Gastrocnemius medialis (tissue), 4 donors: ENCODE data around the gene FLT1. TPM values are rescaled to one million over a fixed set of nuclear protein-coding genes. Genes with fewer than 3 reads are reported as not detected.

ENCODE experiments used
- ATAC-seq, 2 donors: fragments of 150-250 bp; one replicate each; pipeline ENCODE4 v1.9.1; 2016
- DNase-seq, 2 donors: peaks; one replicate each; pipeline ENCODE4 v3.0.0-alpha.2; 2019
- H3K27ac ChIP-seq, 4 donors: fragments of 200-600 bp; sonication (generic); 1 replicate in 1 of 4; 2 replicates in 3 of 4; pipeline ENCODE4 v1.5.1; 2016 to 2018; ENCODE audit warnings: mild to moderate bottlenecking in 2 of 4, moderate library complexity in 1 of 4
- H3K27me3 ChIP-seq, 3 donors: fragments of 200-600 bp; sonication (generic) in 2 of 3; 1 replicate in 1 of 3; 2 replicates in 2 of 3; pipeline versions ENCODE4 v1.5.1 to v1.6.0; 2016 to 2019; ENCODE audit warnings: mild to moderate bottlenecking in 1 of 3, moderate library complexity in 1 of 3
- H3K36me3 ChIP-seq, 2 donors: fragments of 200-600 bp; sonication (generic) in 1 of 2; one replicate each; pipeline ENCODE4 v1.5.1; 2017 to 2018
- H3K4me1 ChIP-seq, 2 donors: fragments of 200-600 bp; sonication (generic) in 1 of 2; one replicate each; pipeline ENCODE4 v1.5.1; 2016 to 2017; ENCODE audit warnings: mild to moderate bottlenecking in 2 of 2
- H3K4me3 ChIP-seq, 4 donors: fragments of 200-600 bp; sonication (generic) in 3 of 4; 1 replicate in 1 of 4; 2 replicates in 3 of 4; pipeline ENCODE4 v1.5.1; 2016 to 2019; ENCODE audit warnings: mild to moderate bottlenecking in 2 of 4
- H3K9me3 ChIP-seq, 3 donors: fragments of 200-600 bp; sonication (generic) in 2 of 3; 1 replicate in 1 of 3; 2 replicates in 2 of 3; pipeline ENCODE4 v1.5.1; 2016 to 2019
- POLR2A ChIP-seq, 2 donors: fragments of 450-650 bp; IDR thresholded peaks; one replicate each; pipeline ENCODE4 v1.6.1; 2017; ENCODE audit warnings: antibody characterized with exemption in 2 of 2, mild to moderate bottlenecking in 2 of 2, moderate library complexity in 2 of 2
- in situ Hi-C, 4 donors: fragments of 200-750 bp; cut with MboI; loops; one replicate each; pipeline versions ENCODE4 v1.15.0 to v1.8.0; 2017; ENCODE audit warnings: low sequenced_read_pairs in 4 of 4
- intact Hi-C: fragments of 100-400 bp; cut with DNase I; formaldehyde crosslinking; loops from one replicate; pipeline ENCODE4 v1.15.1; 2023; ENCODE audit warnings: low total_unique reads
- total RNA-seq, 4 donors: library from RNA; depleted of rRNA; stranded (reverse); fragments of >200 nt; gene quantifications; one replicate each; pipeline versions ENCODE4 v1.1.0 to v1.2.3, GENCODE V29; 2016
- TF ChIP-seq, protein P1 (sequence below), 5 experiments: fragments of 450-650 bp in 3 of 5; fragments of 200-600 bp in 2 of 5; sonication (generic) in 2 of 5; IDR thresholded peaks in 4 of 5; conservative IDR thresholded peaks in 1 of 5; 1 replicate in 4 of 5; 2 replicates in 1 of 5; pipeline ENCODE4 v1.5.1; 2016 to 2019; ENCODE audit warnings: antibody characterized with exemption in 5 of 5, mild to moderate bottlenecking in 3 of 5, moderate library complexity in 3 of 5

Gene FLT1
- total RNA-seq, 4 donors from 2014 or later = 20.7 to 42.9 (median 29.5) TPM

DNA sequence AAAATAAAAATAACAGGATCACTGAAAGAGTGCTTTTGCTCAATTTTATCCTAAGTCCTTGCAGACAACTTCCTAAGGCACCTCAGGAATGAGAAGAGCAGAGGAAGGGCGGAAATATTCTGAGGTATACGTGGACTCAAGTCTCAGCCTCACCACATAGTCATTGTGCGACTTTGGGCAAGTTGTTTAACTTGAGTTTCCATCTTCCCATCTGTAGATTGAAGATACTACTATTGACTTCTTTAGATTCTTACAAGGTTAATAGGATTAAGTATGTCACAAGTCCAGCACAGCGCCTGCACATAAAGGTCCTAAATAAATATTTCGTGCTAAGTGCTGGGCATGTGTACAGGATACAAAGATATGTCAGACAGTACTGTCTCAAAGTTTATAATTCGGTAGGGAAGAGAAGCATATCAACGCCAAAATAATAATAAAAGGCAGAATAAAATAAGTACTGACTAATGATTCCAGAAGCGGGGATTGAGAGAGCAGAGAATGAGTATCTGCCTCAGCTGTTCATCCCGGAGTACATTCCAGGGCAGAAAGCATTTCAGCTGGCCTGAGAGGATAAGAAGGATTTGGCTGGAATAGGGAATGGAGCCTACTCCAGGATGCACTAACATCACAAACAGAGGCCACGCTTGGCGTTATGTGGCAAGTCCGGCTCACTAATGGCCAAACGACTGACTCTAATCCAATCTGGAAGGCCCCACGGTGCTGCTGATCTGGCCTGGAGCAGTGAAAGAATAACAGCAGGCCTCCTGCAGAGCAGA lies 139.7 kb downstream of the FLT1 start:
- no peaks in the 10 kb centered on the region for H3K4me1 ChIP-seq
- intact Hi-C loops = no loop called here

DNA sequence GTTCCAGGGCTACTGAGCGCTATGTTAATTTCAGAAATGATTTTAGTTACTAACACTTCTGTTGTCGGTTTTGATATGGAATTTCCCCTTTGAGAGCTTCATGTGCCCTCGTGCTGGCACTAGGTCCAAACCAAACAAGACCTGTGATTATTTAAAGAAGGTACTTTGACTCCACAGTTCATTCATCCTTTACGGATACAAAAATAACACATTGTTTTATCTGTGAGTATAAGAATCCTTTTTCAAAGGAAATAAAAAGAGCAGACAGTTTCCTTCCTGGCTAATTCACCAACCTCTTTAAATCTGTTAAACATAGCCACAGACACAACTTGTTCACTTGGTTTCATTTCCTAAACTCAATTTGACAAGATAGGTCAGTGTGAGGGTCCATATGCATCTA lies 141.2 kb downstream of the FLT1 start:
- no peak for ATAC-seq
- H3K4me1 ChIP-seq = no peaks in the 10 kb centered on the region
- no peaks in the 10 kb centered on the region for H3K27me3 ChIP-seq
- no peaks in the 10 kb centered on the region for H3K36me3 ChIP-seq
- no peak for DNase-seq
- TF ChIP-seq, protein P1, sequence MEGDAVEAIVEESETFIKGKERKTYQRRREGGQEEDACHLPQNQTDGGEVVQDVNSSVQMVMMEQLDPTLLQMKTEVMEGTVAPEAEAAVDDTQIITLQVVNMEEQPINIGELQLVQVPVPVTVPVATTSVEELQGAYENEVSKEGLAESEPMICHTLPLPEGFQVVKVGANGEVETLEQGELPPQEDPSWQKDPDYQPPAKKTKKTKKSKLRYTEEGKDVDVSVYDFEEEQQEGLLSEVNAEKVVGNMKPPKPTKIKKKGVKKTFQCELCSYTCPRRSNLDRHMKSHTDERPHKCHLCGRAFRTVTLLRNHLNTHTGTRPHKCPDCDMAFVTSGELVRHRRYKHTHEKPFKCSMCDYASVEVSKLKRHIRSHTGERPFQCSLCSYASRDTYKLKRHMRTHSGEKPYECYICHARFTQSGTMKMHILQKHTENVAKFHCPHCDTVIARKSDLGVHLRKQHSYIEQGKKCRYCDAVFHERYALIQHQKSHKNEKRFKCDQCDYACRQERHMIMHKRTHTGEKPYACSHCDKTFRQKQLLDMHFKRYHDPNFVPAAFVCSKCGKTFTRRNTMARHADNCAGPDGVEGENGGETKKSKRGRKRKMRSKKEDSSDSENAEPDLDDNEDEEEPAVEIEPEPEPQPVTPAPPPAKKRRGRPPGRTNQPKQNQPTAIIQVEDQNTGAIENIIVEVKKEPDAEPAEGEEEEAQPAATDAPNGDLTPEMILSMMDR (IDR thresholded peaks at IDR 0.05 in 4 of 5, conservative IDR thresholded peaks at IDR 0.05 in 1 of 5) = no peak
- no peak for TF ChIP-seq POLR2A (IDR thresholded peaks at IDR 0.05)
- H3K27ac ChIP-seq = no peak overlapping the region
- intact Hi-C loops = no loop called here
- H3K4me3 ChIP-seq = no peak overlapping the region
- no peaks in the 10 kb centered on the region for H3K9me3 ChIP-seq
- in situ Hi-C loops = no loop called here

More for the DNA sequence above, 139.7 kb downstream of the FLT1 start:
- DNase-seq (no peak), ATAC-seq (no peak)
- Histone ChIP-seq H3K4me3 (no peak overlapping the region), H3K27ac (no peak overlapping the region), H3K27me3 (no peaks in the 10 kb centered on the region), H3K9me3 (no peaks in the 10 kb centered on the region), H3K36me3 (no peaks in the 10 kb centered on the region)
- TF ChIP-seq POLR2A (IDR thresholded peaks at IDR 0.05) = no peak
- TF ChIP-seq, protein P1 (IDR thresholded peaks at IDR 0.05 in 4 of 5, conservative IDR thresholded peaks at IDR 0.05 in 1 of 5) = no peak
- in situ Hi-C loops = no loop called here

DNA sequence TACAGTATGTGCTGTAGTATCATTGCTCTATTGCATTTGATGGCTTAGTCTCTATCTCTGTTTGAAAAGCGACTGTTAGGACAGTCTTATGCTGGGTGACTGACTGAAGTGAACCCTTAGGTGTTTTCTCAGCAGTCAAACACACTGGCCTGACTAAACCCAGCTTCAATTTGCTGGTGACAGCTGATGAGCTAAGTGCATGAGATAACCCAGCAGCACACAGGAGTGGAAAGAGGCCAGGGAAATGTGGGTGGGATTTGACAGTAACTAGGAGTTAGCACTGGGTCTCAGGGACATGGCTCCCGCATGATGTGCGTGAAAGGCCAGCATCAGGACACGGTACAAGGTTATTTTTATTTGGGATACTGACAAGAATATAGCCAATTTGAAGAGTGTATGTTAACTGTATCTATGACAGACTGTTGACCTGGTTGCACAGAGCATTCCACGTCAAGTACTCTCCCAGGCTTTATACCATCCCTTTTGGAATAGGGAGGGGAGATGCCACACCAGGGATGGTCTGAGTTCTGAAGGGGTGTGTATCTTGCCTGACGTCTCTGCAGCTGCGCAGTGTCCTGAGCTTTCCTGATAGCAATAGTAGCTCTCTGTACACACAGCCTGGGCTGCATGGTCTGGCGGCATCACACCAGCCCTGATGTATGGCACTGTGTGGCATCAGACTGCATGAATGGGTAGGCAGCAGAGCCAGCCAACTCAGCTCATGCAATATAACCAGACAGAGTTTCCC lies 144.8 kb downstream of the FLT1 start:
- Histone ChIP-seq H3K4me3 (no peak overlapping the region), H3K9me3 (no peaks in the 10 kb centered on the region), H3K27ac (no peak overlapping the region), H3K36me3 (no peaks in the 10 kb centered on the region), H3K4me1 (no peaks in the 10 kb centered on the region), H3K27me3 (peaks cover 0 to 2% (median 0%) of the 10 kb centered on the region in 3 donors)
- intact Hi-C loops (no loop called here), in situ Hi-C loops (loop anchor here in 1 of 4 donors (25.0 kb wide), 1 partner anchor 437 kb away; no protein-coding TSS in a partner anchor)
- no peak for DNase-seq
- no peak for ATAC-seq
- no peak for TF ChIP-seq POLR2A (IDR thresholded peaks at IDR 0.05)
- TF ChIP-seq, protein P1 (IDR thresholded peaks at IDR 0.05 in 4 of 5, conservative IDR thresholded peaks at IDR 0.05 in 1 of 5) = no peak

DNA sequence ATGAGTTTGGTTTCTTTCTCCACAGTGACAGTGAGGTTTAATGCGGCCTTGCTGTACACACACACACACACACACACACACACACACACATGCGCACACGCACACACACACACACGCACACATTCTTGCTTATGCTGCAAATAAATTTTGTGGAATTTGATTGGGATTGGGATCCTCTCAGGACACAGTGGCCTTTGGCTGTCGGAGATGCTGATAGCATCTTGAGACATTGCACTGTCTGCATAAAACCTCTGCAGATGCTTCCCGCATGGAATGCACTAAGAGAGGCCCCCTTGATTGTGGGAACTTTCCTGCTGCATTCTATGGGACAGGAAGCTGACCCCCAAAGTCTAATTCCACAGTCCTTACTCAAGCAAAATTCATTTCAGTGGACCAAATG lies 145.6 kb downstream of the FLT1 start:
- TF ChIP-seq, protein P1 (IDR thresholded peaks at IDR 0.05 in 4 of 5, conservative IDR thresholded peaks at IDR 0.05 in 1 of 5) = no peak
- no peak for TF ChIP-seq POLR2A (IDR thresholded peaks at IDR 0.05)
- Histone ChIP-seq H3K27ac (no peak overlapping the region), H3K9me3 (no peaks in the 10 kb centered on the region), H3K36me3 (no peaks in the 10 kb centered on the region), H3K27me3 (peaks cover 0 to 2% (median 0%) of the 10 kb centered on the region in 3 donors), H3K4me3 (no peak overlapping the region), H3K4me1 (no peaks in the 10 kb centered on the region)
- intact Hi-C loops (no loop called here), in situ Hi-C loops (loop anchor here in 1 of 4 donors (25.0 kb wide), 1 partner anchor 438 kb away; no protein-coding TSS in a partner anchor)
- DNase-seq (no peak), ATAC-seq (no peak)
